Mucosa of descending colon (tissue), 3 donors: ENCODE results near the gene SNX14. TPM values are rescaled to one million over a fixed set of nuclear protein-coding genes. Genes with fewer than 3 reads are reported as not detected.

Experiments used
- ATAC-seq: fragments of 200-7000 bp; cut with Tn5 transposase; one replicate; pipeline ENCODE4 v1.9.1; 2020; ENCODE audit warnings: mild to moderate bottlenecking, moderate library complexity
- DNase-seq, 3 donors: peaks; one replicate each; pipeline ENCODE4 v3.0.0-alpha.2; 2020
- H3K36me3 ChIP-seq: fragments of 200-600 bp; one replicate; pipeline ENCODE4 v1.8.0; 2021; ENCODE audit warnings: low read depth, mild to moderate bottlenecking
- H3K4me1 ChIP-seq: fragments of 200-600 bp; one replicate; pipeline ENCODE4 v1.8.0; 2021; ENCODE audit warnings: low read depth, mild to moderate bottlenecking
- H3K4me3 ChIP-seq: fragments of 200-600 bp; one replicate; pipeline ENCODE4 v1.8.0; 2021; ENCODE audit warnings: mild to moderate bottlenecking
- H3K9me3 ChIP-seq: fragments of 200-600 bp; one replicate; pipeline ENCODE4 v1.8.0; 2021; ENCODE audit warnings: mild to moderate bottlenecking
- CTCF ChIP-seq: fragments of 200-600 bp; IDR thresholded peaks from one replicate; pipeline ENCODE4 v1.8.0; 2022; ENCODE audit warnings: antibody characterized with exemption, mild to moderate bottlenecking
- intact Hi-C, 2 donors: fragments of 100-400 bp; cut with DNase I in 1 of 2; cut with micrococcal nuclease in 1 of 2; formaldehyde crosslinking; loops; one replicate each; pipeline versions ENCODE4 v1.11.0 to v1.11.1; 2022; cut with DNase I, micrococcal nuclease
- total RNA-seq, 3 donors: library from RNA; stranded (reverse); fragmentation: NEBNext Ultra II Directional in 2 of 3; extraction: Animal tissue kit (Norgen Biotek cat#: 25700) in 2 of 3; gene quantifications; one replicate each; pipeline versions ENCODE4 v1.2.1 to v1.2.4, GENCODE V29; 2021 to 2023
- donor health status: DM: no; HTN: no; CAD: no; lungs with moderate emphysema.
- donor health status: DM: no; HTN: no; CAD: no.
- donor health status: DM: no; HTN: yes; CAD: no.

Gene SNX14
- total RNA-seq, 3 donors from 2014 or later = 62.9 to 81.4 (median 71.0) TPM

- DNase-seq (no peak), ATAC-seq (peak; percentile 33)
- Histone ChIP-seq H3K36me3 (no peaks in the 10 kb centered on the region), H3K4me1 (no peaks in the 10 kb centered on the region), H3K9me3 (no peaks in the 10 kb centered on the region), H3K4me3 (no peak overlapping the region)
- TF ChIP-seq CTCF = no peak
- intact Hi-C loops = no loop called here
Observed at GRCh38 chr6:85464722-85465150, 128.9 kb downstream of the SNX14 start.

- intact Hi-C loops = no loop called here
- no peak for TF ChIP-seq CTCF
- ATAC-seq (peak; percentile 19), DNase-seq (no peak)
- H3K9me3 ChIP-seq = no peaks in the 10 kb centered on the region
- no peak overlapping the region for H3K4me3 ChIP-seq
- H3K4me1 ChIP-seq = no peaks in the 10 kb centered on the region
- H3K36me3 ChIP-seq = no peaks in the 10 kb centered on the region
Observed at GRCh38 chr6:85464260-85464644, 129.4 kb downstream of the SNX14 start.

GRCh38 chr6:85463621-85464259, 129.9 kb downstream of the SNX14 start:
- no peak for TF ChIP-seq CTCF
- Histone ChIP-seq H3K4me1 (no peaks in the 10 kb centered on the region), H3K36me3 (no peaks in the 10 kb centered on the region), H3K9me3 (no peaks in the 10 kb centered on the region), H3K4me3 (no peak overlapping the region)
- ATAC-seq (no peak), DNase-seq (no peak)
- intact Hi-C loops = no loop called here

GRCh38 chr6:85462673-85463072, 131.0 kb downstream of the SNX14 start:
- ATAC-seq (no peak), DNase-seq (no peak)
- Histone ChIP-seq H3K4me1 (no peaks in the 10 kb centered on the region), H3K36me3 (no peaks in the 10 kb centered on the region), H3K4me3 (no peak overlapping the region), H3K9me3 (no peaks in the 10 kb centered on the region)
- no peak for TF ChIP-seq CTCF
- intact Hi-C loops = no loop called here

GRCh38 chr6:85461798-85462170, 131.9 kb downstream of the SNX14 start:
- intact Hi-C loops = no loop called here
- H3K36me3 ChIP-seq = no peaks in the 10 kb centered on the region
- DNase-seq (no peak), ATAC-seq (no peak)
- TF ChIP-seq CTCF = no peak
- no peaks in the 10 kb centered on the region for H3K9me3 ChIP-seq
- H3K4me1 ChIP-seq = no peaks in the 10 kb centered on the region
- H3K4me3 ChIP-seq = no peak overlapping the region
